GM12891 (cell line): Measurements from ENCODE around the gene COL24A1.

Experiments
- PAX5 ChIP-seq: IDR thresholded peaks from 2 replicates; pipeline ENCODE4 v1.6.1; 2011; ENCODE audit warnings: low read length, moderate library complexity, mild to moderate bottlenecking; ENCODE audit not compliant: insufficient read depth, severe bottlenecking
- POLR2A ChIP-seq: IDR thresholded peaks from 2 replicates; pipeline ENCODE4 v1.6.1; 2011; ENCODE audit warnings: low read depth, low read length, control low read depth
- POLR2AphosphoS5 ChIP-seq: IDR thresholded peaks from 2 replicates; pipeline ENCODE4 v1.6.1; 2011; ENCODE audit warnings: low read depth, low read length, control low read depth
- SPI1 ChIP-seq: IDR thresholded peaks from 2 replicates; pipeline ENCODE4 v1.6.1; 2011; ENCODE audit warnings: low read depth, low read length, control low read depth
- TAF1 ChIP-seq: IDR thresholded peaks from 2 replicates; pipeline ENCODE4 v1.6.1; 2011; ENCODE audit warnings: low read depth, low read length, control low read depth

GRCh38 chr1:85888921-85889320, 267.7 kb downstream of the COL24A1 start:
- TF ChIP-seq TAF1 (no peak), POLR2AphosphoS5 (no peak), POLR2A (no peak), SPI1 (no peak), PAX5 (no peak)
